HEK293T (cell line): ENCODE measurements around the gene PRKAG2.

Source experiments
- FOXK2 ChIP-seq: fragments of 450-650 bp; IDR thresholded peaks from 2 replicates; pipeline ENCODE4 v1.6.1; 2016; ENCODE audit warnings: mild to moderate bottlenecking
- HDGF ChIP-seq: fragments of 450-650 bp; IDR thresholded peaks from 2 replicates; pipeline ENCODE4 v1.6.1; 2017; ENCODE audit warnings: antibody characterized with exemption, borderline replicate concordance
- NFRKB ChIP-seq: fragments of 450-650 bp; IDR thresholded peaks from 2 replicates; pipeline ENCODE4 v1.6.1; 2016; ENCODE audit warnings: mild to moderate bottlenecking, moderate library complexity
- PKNOX1 ChIP-seq: fragments of 450-650 bp; IDR thresholded peaks from 2 replicates; pipeline ENCODE4 v1.6.1; 2016
- TARDBP ChIP-seq: fragments of 450-650 bp; IDR thresholded peaks from 2 replicates; pipeline ENCODE4 v1.6.1; 2016

- TF ChIP-seq FOXK2 (no peak), HDGF (no peak), NFRKB (no peak), PKNOX1 (no peak), TARDBP (no peak)
These were observed 141.0 kb downstream of the PRKAG2 start for GRCh38 chr7:151735851-151736402.
